ENCODE data around the gene CPEB1.

CPEB1 gene

GRCh38 chr15:82624438-82624837 lies 22.7 kb downstream of the CPEB1 start:
- Mint-ChIP-seq H3K27ac (no peak overlapping the region), H3K4me1 (no peaks in the 10 kb centered on the region), H3K9me3 (no peaks in the 10 kb centered on the region), H3K27me3 (ENCODE audit: low read depth) (peaks cover 4% of the 10 kb centered on the region), H3K4me3 (no peak overlapping the region), H3K36me3 (ENCODE audit: low read depth) (no peaks in the 10 kb centered on the region)
- TF ChIP-seq CTCF (IDR thresholded peaks at IDR 0.05; ENCODE audit: unreplicated experiment in 3 of 3), result no peak

GRCh38 chr15:82624008-82624407 lies 23.2 kb downstream of the CPEB1 start:
- Mint-ChIP-seq H3K4me1 (no peaks in the 10 kb centered on the region), H3K4me3 (no peak overlapping the region), H3K27me3 (ENCODE audit: low read depth) (peaks cover 4% of the 10 kb centered on the region), H3K27ac (no peak overlapping the region), H3K9me3 (no peaks in the 10 kb centered on the region), H3K36me3 (ENCODE audit: low read depth) (no peaks in the 10 kb centered on the region)
- no peak for TF ChIP-seq CTCF (IDR thresholded peaks at IDR 0.05; ENCODE audit: unreplicated experiment in 3 of 3)

- TF ChIP-seq CTCF (IDR thresholded peaks at IDR 0.05; ENCODE audit: unreplicated experiment in 3 of 3), result no peak
- H3K27me3 Mint-ChIP-seq (ENCODE audit: low read depth), result peaks cover 6% of the 10 kb centered on the region
- no peak overlapping the region for H3K27ac Mint-ChIP-seq
- no peaks in the 10 kb centered on the region for H3K9me3 Mint-ChIP-seq
- H3K36me3 Mint-ChIP-seq (ENCODE audit: low read depth), result no peaks in the 10 kb centered on the region
- no peak overlapping the region for H3K4me3 Mint-ChIP-seq
- no peaks in the 10 kb centered on the region for H3K4me1 Mint-ChIP-seq
These were observed 25.2 kb downstream of the CPEB1 start for GRCh38 chr15:82621970-82622369.

GRCh38 chr15:82613747-82614146 lies 33.4 kb downstream of the CPEB1 start:
- Mint-ChIP-seq H3K4me3 (no peak overlapping the region), H3K27me3 (ENCODE audit: low read depth) (peaks cover 9% of the 10 kb centered on the region), H3K4me1 (no peaks in the 10 kb centered on the region), H3K36me3 (ENCODE audit: low read depth) (no peaks in the 10 kb centered on the region), H3K27ac (no peak overlapping the region), H3K9me3 (no peaks in the 10 kb centered on the region)
- TF ChIP-seq CTCF (IDR thresholded peaks at IDR 0.05; ENCODE audit: unreplicated experiment in 3 of 3), result no peak

GRCh38 chr15:82611348-82611747 lies 35.8 kb downstream of the CPEB1 start:
- Mint-ChIP-seq H3K36me3 (ENCODE audit: low read depth) (no peaks in the 10 kb centered on the region), H3K27ac (no peak overlapping the region), H3K27me3 (ENCODE audit: low read depth) (peaks cover 7% of the 10 kb centered on the region), H3K4me3 (no peak overlapping the region), H3K9me3 (no peaks in the 10 kb centered on the region), H3K4me1 (no peaks in the 10 kb centered on the region)
- TF ChIP-seq CTCF (IDR thresholded peaks at IDR 0.05; ENCODE audit: unreplicated experiment in 3 of 3), result no peak

GRCh38 chr15:82602195-82602594 lies 45.0 kb downstream of the CPEB1 start:
- TF ChIP-seq CTCF (IDR thresholded peaks at IDR 0.05; ENCODE audit: unreplicated experiment in 3 of 3), result no peak
- Mint-ChIP-seq H3K27me3 (ENCODE audit: low read depth) (peaks cover 10% of the 10 kb centered on the region), H3K27ac (no peak overlapping the region), H3K4me3 (no peak overlapping the region), H3K36me3 (ENCODE audit: low read depth) (no peaks in the 10 kb centered on the region), H3K9me3 (no peaks in the 10 kb centered on the region), H3K4me1 (no peaks in the 10 kb centered on the region)
